ENCODE measurements around the gene COL4A4.

GRCh38 chr2:227082286-227082685, 81.7 kb downstream of the COL4A4 start:
- TF ChIP-seq, protein P1, sequence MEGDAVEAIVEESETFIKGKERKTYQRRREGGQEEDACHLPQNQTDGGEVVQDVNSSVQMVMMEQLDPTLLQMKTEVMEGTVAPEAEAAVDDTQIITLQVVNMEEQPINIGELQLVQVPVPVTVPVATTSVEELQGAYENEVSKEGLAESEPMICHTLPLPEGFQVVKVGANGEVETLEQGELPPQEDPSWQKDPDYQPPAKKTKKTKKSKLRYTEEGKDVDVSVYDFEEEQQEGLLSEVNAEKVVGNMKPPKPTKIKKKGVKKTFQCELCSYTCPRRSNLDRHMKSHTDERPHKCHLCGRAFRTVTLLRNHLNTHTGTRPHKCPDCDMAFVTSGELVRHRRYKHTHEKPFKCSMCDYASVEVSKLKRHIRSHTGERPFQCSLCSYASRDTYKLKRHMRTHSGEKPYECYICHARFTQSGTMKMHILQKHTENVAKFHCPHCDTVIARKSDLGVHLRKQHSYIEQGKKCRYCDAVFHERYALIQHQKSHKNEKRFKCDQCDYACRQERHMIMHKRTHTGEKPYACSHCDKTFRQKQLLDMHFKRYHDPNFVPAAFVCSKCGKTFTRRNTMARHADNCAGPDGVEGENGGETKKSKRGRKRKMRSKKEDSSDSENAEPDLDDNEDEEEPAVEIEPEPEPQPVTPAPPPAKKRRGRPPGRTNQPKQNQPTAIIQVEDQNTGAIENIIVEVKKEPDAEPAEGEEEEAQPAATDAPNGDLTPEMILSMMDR (conservative IDR thresholded peaks at IDR 0.05; ENCODE audit: low read depth, low read length), result no peak
- TF ChIP-seq, protein P2, sequence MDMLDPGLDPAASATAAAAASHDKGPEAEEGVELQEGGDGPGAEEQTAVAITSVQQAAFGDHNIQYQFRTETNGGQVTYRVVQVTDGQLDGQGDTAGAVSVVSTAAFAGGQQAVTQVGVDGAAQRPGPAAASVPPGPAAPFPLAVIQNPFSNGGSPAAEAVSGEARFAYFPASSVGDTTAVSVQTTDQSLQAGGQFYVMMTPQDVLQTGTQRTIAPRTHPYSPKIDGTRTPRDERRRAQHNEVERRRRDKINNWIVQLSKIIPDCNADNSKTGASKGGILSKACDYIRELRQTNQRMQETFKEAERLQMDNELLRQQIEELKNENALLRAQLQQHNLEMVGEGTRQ (IDR thresholded peaks at IDR 0.05; ENCODE audit: low read depth, low read length), result no peak
- TF ChIP-seq RFX5 (IDR thresholded peaks at IDR 0.05; ENCODE audit: low read depth, low read length) (no peak), POLR2A (IDR thresholded peaks at IDR 0.05; ENCODE audit: low read depth, low read length) (no peak), CHD1 (IDR thresholded peaks at IDR 0.05; ENCODE audit: low read depth, low read length) (no peak), FOS (IDR thresholded peaks at IDR 0.05; ENCODE audit: low read depth, low read length) (no peak), BHLHE40 (IDR thresholded peaks at IDR 0.05; ENCODE audit: low read depth, low read length) (no peak), SMC3 (IDR thresholded peaks at IDR 0.05; ENCODE audit: low read depth, low read length) (no peak)
